Measurements from ENCODE around the gene RPS2. TPM values are rescaled to one million over a fixed set of nuclear protein-coding genes. Genes with fewer than 3 reads are reported as not detected.
A peak's percentile ranks its signal among the peaks of the same experiment; 100 is the strongest.

RPS2 gene
- total and polyA plus RNA-seq, 12 donors = 691 to 3,593 (median 903) TPM

DNA sequence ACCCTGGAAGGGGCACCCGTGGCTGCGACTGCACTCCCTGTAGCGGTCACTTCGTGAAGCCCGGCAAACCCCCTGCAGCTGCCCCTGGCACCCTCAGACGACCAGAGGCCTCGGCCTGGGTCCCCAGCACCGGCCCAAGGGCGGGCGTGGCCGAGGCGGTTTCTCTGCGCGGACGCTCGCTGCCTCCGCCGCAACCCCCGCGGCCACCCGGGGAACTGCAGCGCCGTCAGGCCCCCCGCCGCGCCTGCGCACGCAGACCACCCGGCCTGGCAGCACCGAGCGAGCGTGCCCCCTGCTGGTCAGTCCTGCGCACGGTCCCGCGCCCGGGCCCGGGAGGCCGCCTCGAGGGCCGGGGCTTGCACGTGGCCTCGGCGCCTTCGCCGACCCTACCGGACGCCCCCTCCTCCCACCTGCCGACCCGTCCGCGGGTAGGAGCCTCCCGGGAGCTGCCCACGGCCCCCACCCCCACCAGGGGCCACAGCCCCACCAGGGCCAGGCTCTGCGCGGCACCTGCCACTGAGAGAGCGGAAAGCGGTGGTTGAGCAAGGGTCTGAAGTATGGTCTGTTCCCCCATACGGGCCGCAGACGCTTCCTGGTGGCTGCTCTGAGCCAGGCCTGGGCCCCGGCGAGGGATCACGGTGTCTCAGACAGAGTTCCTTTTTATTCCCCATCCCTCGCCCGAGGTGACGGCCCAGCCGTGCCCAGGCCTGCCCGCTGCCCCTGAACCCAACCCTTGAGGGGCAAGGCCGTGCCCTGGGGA, 34.9 kb downstream of the RPS2 start:
- 13 to 15% methylated on average over 51 to 70 of the region's 70 CpGs for WGBS, 2 donors

DNA sequence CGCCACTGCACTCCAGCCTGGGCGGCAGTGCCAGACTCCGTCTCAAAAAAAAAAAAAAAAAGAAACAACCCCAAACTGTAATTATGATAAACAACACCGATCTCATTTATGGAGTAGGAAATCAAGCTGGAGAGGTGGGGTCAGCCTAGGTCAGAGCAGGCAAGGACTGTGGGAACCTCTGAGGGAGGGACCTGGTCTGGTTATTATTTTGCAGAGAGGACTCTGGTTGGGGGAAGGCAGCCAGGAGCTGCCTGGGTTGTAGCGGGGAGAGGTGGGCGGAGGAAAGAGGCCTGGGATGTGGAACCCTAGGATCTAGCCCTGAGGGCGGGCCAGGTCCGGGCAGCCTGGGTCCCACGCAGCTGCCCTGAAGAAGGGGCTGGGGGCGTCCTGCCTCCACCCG, 35.5 kb downstream of the RPS2 start:
- Histone ChIP-seq H3K27me3 (peaks cover 0 to 15% (median 7%) of the 10 kb centered on the region in 7 donors), H3K4me1 (peaks cover 0 to 16% (median 10%) of the 10 kb centered on the region in 9 donors), H3K9me3 (no peaks in the 10 kb centered on the region), H3K4me3 (peak overlapping the region; percentile 18 to 79 (median 64)), H3K27ac (peak overlapping the region in 9 of 10 donors; percentile 31 to 90 (median 82)), H3K36me3 (no peaks in the 10 kb centered on the region)
- peak in 1 of 2 donors; percentile 51 for DNase-seq
- TF ChIP-seq, protein P1, sequence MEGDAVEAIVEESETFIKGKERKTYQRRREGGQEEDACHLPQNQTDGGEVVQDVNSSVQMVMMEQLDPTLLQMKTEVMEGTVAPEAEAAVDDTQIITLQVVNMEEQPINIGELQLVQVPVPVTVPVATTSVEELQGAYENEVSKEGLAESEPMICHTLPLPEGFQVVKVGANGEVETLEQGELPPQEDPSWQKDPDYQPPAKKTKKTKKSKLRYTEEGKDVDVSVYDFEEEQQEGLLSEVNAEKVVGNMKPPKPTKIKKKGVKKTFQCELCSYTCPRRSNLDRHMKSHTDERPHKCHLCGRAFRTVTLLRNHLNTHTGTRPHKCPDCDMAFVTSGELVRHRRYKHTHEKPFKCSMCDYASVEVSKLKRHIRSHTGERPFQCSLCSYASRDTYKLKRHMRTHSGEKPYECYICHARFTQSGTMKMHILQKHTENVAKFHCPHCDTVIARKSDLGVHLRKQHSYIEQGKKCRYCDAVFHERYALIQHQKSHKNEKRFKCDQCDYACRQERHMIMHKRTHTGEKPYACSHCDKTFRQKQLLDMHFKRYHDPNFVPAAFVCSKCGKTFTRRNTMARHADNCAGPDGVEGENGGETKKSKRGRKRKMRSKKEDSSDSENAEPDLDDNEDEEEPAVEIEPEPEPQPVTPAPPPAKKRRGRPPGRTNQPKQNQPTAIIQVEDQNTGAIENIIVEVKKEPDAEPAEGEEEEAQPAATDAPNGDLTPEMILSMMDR (IDR thresholded peaks at IDR 0.05) = no peak
- ATAC-seq = peak; percentile 51 to 78 (median 58)
- intact Hi-C loops (cut with DNase I) = loop anchor here (1.0 to 10.0 kb wide), 6 partner anchors 56 to 67 kb away; partner anchors contain the start of genes GFER (in 1 of the 10), NOXO1 (in 1 of the 10) and SYNGR3 (in 1 of the 10)
- WGBS, 2 donors = 11 to 21% methylated on average over 7 to 11 of the region's 11 CpGs

More for the DNA sequence above, 34.9 kb downstream of the RPS2 start:
- peak; percentile 89 to 97 (median 92) for ATAC-seq
- no peaks in the 10 kb centered on the region for H3K36me3 ChIP-seq
- no peaks in the 10 kb centered on the region for H3K9me3 ChIP-seq
- DNase-seq = peak; percentile 88 to 93
- intact Hi-C loops (cut with DNase I) = loop anchor here (1.0 to 10.0 kb wide), 6 partner anchors 55 to 67 kb away; partner anchors contain the start of genes GFER (in 1 of the 10), NOXO1 (in 1 of the 10) and SYNGR3 (in 1 of the 10)
- TF ChIP-seq, protein P1 (IDR thresholded peaks at IDR 0.05) = peak; percentile 88 to 100 (median 99)
- peak overlapping the region; percentile 18 to 79 (median 64) for H3K4me3 ChIP-seq
- H3K27me3 ChIP-seq = peaks cover 0 to 9% (median under 1%) of the 10 kb centered on the region in 7 donors
- H3K27ac ChIP-seq = peak overlapping the region in 9 of 10 donors; percentile 31 to 90 (median 82)
- H3K4me1 ChIP-seq = peaks cover 0 to 16% (median 10%) of the 10 kb centered on the region in 9 donors

DNA sequence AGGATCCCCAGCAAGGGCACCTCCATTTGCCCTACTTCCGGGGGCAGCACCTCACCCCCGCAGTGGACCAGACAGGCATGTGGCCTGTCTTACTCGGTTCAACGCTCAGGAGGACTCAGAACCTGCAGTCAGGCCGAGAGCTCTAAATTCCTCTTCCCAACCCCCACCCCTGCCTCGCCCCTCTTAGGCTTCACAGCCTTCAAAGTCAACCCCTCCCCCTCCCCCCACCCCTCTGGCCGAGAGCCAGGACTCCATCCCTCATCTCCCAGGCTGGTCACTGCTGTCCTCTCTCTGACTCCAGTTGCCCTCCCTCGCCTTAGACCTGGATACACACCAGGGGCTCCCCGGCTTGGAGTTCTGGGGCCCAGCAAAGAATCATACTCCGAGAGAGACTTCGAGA, 38.4 kb downstream of the RPS2 start:
- no peak overlapping the region for H3K4me3 ChIP-seq
- no peak for ATAC-seq
- H3K9me3 ChIP-seq = no peaks in the 10 kb centered on the region
- H3K27me3 ChIP-seq = peaks cover 0 to 43% (median 35%) of the 10 kb centered on the region in 7 donors
- TF ChIP-seq, protein P1 (IDR thresholded peaks at IDR 0.05) = no peak
- H3K27ac ChIP-seq = no peak overlapping the region
- peaks cover 0 to 19% (median 16%) of the 10 kb centered on the region in 9 donors for H3K4me1 ChIP-seq
- no peaks in the 10 kb centered on the region for H3K36me3 ChIP-seq
- intact Hi-C loops (cut with DNase I) = loop anchor here in 4 of 10 donors (5.0 to 10.0 kb wide), 2 partner anchors 59 to 64 kb away; partner anchors contain the start of genes GFER (in 1 of the 4), NOXO1 (in 1 of the 4) and SYNGR3 (in 1 of the 4)
- no peak for DNase-seq
- 57 to 64% methylated on average over 11 of the region's 11 CpGs for WGBS, 2 donors

DNA sequence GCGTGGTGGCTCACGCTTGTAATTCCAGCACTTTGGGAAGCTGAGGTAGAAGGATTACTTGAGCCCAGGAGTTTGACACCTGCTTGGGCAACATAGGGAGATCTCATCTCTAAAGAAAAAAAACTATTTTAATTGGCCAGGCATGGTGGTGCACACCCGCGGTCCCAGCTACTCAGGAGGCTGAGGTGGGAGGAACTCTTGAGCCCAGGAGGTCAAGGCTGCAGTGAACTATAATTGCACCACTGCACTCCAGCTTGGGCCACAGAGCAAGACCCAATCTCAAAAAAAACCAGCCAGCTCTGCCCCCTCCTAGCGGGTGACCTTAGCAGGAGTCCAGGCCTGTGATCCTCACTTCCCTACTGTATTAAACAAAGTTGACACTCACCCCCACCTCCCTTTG, 40.5 kb downstream of the RPS2 start:
- DNase-seq (no peak), ATAC-seq (no peak)
- Histone ChIP-seq H3K27ac (no peak overlapping the region), H3K4me1 (peaks cover 0 to 12% (median 8%) of the 10 kb centered on the region in 9 donors), H3K4me3 (no peak overlapping the region), H3K9me3 (no peaks in the 10 kb centered on the region), H3K36me3 (no peaks in the 10 kb centered on the region), H3K27me3 (peaks cover 4 to 63% (median 54%) of the 10 kb centered on the region in 7 donors)
- TF ChIP-seq, protein P1 (IDR thresholded peaks at IDR 0.05) = no peak
- intact Hi-C loops (cut with DNase I) = loop anchor here in 1 of 10 donors (10.0 kb wide), 1 partner anchor 61 kb away; the partner anchor contains the start of genes GFER, NOXO1 and SYNGR3
- 66 to 75% methylated on average over 5 of the region's 5 CpGs for WGBS, 2 donors

Data from heart right ventricle (tissue), 16 donors.